H54 (cell line): Measurements from ENCODE around the gene NFATC2.

ENCODE experiments used
- DNase-seq: peaks from one replicate; pipeline ENCODE4 v3.0.0; 2011; ENCODE audit warnings: low spot score, mixed read lengths; ENCODE audit not compliant: insufficient read length
- FAIRE-seq: peaks from 3 replicates; lab custom pipeline; 2011; peaks lifted over from hg19 to GRCh38; lab: Jason Lieb, UNC
- POLR2A ChIP-seq: IDR thresholded peaks from 2 replicates; pipeline ENCODE4 v1.6.1; 2011; ENCODE audit warnings: low read depth, mild to moderate bottlenecking, low read length

The NFATC2 gene

GRCh38 chr20:51536116-51537069 lies 6.1 kb downstream of the NFATC2 start:
- DNase-seq, result no peak
- TF ChIP-seq POLR2A, result no peak
- no peak for FAIRE-seq

GRCh38 chr20:51535674-51536073 lies 6.8 kb downstream of the NFATC2 start:
- DNase-seq (no peak), FAIRE-seq (no peak)
- no peak for TF ChIP-seq POLR2A

- FAIRE-seq (no peak), DNase-seq (no peak)
- TF ChIP-seq POLR2A, result no peak
Observed at GRCh38 chr20:51535075-51535386, 7.5 kb downstream of the NFATC2 start.

GRCh38 chr20:51533291-51534172 lies 9.0 kb downstream of the NFATC2 start:
- no peak for TF ChIP-seq POLR2A
- DNase-seq (peak; percentile 67), FAIRE-seq (no peak)

- no peak for TF ChIP-seq POLR2A
- FAIRE-seq (no peak), DNase-seq (no peak)
Observed at GRCh38 chr20:51532577-51533191, 9.8 kb downstream of the NFATC2 start.

DNA sequence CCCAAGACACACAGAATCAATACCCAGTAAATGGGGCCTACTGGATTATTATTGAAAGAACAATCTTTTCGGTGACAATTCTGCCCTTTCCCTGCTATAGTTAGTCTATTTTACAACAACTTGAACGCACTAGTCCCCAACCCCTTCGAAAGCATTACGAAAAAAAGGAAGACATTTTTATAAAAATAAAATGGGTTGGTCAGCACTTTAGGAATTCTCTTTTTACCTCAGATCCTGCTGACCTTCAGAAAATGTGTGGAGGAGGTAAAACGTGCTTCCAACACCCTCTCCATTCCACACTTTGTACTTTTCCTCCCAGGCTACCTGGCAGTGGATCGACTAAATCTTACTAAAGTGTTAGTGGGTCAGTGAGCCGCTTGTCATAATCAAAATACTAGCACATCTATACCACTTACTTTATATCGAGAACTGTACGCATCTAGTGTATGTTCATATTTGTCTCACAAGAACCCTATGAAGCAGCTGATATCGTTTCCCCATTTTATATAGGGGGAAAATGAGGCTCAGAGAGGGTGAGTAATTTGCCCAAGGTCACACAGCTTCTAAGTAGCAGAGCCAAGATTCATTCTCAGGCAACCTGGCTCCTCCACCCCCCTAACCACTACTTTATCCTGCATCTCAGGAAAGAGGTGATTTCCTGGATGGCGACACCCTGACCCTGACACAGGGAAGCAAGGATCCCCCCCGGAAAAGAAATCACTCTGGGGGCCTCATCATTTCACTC lies 10.6 kb downstream of the NFATC2 start:
- no peak for TF ChIP-seq POLR2A
- no peak for FAIRE-seq
- DNase-seq, result no peak

DNA sequence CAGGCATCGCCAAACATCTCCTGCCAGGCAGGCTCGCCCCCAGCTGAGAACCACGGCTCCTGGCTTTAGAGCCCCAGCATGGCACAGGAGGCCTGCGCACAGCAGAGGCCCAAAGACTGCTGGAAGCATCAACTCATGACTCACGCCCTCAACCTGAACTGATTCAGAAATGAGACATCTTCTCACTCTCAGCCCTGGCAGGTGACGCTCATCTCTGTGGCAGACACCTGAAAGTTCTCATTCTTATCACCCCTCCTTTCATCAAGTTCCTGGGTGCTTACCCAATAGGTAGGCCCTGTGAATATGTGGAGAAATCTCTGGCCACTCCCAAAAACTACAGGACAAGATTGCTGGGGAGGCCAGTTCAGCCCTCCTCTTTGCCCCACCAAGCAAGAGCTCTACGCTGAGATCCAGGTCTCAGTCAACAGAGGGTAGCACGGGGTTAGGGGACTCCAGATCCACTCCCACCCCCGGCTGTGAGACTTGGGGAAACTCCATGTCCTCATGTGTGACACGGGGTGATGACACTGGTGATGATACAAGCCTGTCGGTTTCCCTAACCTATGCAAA lies 11.3 kb downstream of the NFATC2 start:
- DNase-seq, result peak; percentile 79
- TF ChIP-seq POLR2A, result no peak
- FAIRE-seq, result no peak

DNA sequence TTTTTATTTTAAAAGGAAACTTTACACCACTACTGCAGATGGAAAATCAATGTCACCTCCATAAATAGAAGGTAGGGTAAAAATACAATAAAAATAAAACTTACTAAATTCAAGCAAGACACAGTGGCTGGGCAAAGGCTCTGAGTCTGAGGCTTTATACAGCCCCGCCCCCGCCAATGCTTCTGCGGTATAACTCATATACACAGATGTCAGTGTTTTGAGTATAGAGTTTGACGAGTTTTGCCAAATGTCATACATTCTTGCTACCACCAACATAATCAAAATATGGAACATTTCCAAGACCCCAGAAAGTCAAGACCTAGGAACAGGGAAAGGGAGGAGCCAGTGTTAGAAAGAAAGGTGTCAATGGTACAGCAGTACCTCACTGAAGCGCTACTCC lies 12.8 kb downstream of the NFATC2 start:
- TF ChIP-seq POLR2A, result no peak
- FAIRE-seq (no peak), DNase-seq (no peak)

DNA sequence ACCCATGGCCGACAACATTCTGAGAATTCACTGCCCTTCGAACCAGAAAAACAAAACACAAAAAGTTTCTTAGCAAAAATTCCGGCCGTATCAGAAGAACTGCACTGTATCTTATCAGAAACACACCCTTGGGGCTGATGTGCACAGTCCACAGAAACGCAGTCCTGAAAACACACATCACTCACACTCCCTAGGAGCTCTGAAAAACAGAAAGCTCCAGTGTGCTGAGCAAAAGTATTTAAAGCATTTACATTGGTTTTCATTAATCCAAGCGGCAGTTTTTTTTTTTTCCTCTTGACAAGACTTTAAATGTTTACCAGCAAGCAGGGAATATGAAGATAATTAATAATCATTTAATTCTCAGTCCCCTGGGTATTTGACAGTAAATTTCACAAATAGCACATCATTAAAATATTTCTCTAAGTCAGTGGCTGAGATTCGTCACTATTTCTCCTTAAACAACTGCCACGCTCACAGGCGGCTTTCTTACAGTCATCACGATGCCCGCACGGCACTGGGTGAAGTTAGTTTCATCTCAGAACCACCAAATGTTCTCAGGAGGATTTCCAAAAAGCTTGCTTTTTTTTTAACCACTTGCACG lies 13.3 kb downstream of the NFATC2 start:
- DNase-seq, result no peak
- FAIRE-seq, result no peak
- no peak for TF ChIP-seq POLR2A

DNA sequence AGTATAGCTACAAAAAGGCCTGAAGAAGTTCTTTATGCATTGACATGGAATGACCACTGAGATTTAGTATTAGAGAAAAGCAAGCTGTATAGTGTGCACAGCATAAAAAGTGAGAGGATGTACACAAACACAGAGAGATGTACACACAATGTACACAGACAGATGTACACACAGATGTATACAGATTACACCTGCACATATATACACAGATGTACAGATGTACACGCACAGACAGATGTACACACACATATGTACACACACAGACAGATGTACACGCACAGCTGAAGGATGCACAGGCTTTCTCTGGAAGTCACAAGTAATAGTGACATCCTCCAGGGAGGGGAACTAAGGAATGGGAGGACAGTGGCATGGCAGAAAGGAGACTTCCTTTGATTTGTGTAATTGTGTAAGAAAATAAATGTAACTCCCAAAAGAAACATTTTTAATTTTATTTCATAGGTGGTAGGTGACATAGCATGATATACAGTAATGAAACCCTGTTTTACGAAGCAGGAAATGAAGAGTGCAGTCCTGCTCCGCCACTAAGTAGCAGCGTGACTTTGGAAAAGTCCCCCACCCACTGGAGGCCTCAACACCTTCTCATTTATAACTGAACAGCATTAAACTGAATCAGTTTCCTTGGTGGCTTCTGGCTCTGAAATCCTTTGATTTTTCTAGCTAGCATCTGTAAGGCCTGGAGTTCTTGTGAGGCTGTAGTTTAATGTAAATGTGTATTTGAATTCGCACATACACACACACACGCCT lies 14.1 kb downstream of the NFATC2 start:
- DNase-seq (no peak), FAIRE-seq (no peak)
- TF ChIP-seq POLR2A, result no peak

DNA sequence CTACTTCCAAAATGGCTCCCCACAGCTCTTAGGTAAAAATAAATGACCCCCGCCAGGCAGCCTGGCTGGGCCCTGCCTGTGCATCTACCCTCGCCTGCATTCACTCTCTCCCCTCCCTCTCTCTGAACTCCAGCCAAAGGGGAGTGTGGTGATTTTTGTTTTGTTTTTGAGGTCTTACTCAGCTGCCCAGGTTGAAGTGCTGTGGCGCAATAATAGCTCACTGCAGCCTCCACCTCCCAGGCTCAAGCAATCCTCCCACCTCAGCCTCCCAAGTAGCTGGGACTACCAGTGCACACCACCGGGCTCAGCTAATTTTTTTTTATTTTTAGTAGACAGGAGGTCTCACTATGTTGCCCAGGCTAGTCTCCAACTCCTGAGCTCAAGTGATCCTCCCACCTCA lies 15.8 kb downstream of the NFATC2 start:
- DNase-seq (no peak), FAIRE-seq (no peak)
- TF ChIP-seq POLR2A, result no peak

GRCh38 chr20:51526106-51526470 lies 16.4 kb downstream of the NFATC2 start:
- no peak for TF ChIP-seq POLR2A
- no peak for DNase-seq
- no peak for FAIRE-seq
